ENCODE data around the gene SOAT2. TPM values are rescaled to one million over a fixed set of nuclear protein-coding genes. Genes with fewer than 3 reads are reported as not detected.
"Not testable (repeated sequence)": the region's sequence is repeated elsewhere in the genome, so short reads cannot be mapped to it uniquely, and the experiment has no call there.

The SOAT2 gene
- total RNA-seq, 2 experiments from 2014 or later: 10.8 to 13.3 TPM

- CTCF ChIA-PET: interaction anchor here (4.4 kb wide), 1 partner anchor 26 kb away, joined by 37 read pairs; no protein-coding TSS in a partner anchor
- POLR2A ChIA-PET: no interaction called here
- H3K36me3 Mint-ChIP-seq (ENCODE audit: low read depth): no peaks in the 10 kb centered on the region
- DNase-seq (no peak), ATAC-seq (no peak)
- no peaks in the 10 kb centered on the region for H3K9me3 Mint-ChIP-seq (ENCODE audit: insufficient read depth)
- no peak overlapping the region for H3K4me3 Mint-ChIP-seq
- H3K4me1 Mint-ChIP-seq (ENCODE audit: low read depth): peaks cover 16% of the 10 kb centered on the region
- peaks cover 30% of the 10 kb centered on the region for H3K27me3 Mint-ChIP-seq (ENCODE audit: low read depth)
- no peak overlapping the region for H3K27ac Mint-ChIP-seq
Observed at GRCh38 chr12:53091756-53092155, 11.5 kb upstream of the SOAT2 start.

- DNase-seq (no peak), ATAC-seq (no peak)
- Mint-ChIP-seq H3K36me3 (ENCODE audit: low read depth) (no peaks in the 10 kb centered on the region), H3K27me3 (ENCODE audit: low read depth) (peaks cover 24% of the 10 kb centered on the region), H3K27ac (no peak overlapping the region), H3K9me3 (ENCODE audit: insufficient read depth) (no peaks in the 10 kb centered on the region), H3K4me3 (no peak overlapping the region), H3K4me1 (ENCODE audit: low read depth) (peaks cover 31% of the 10 kb centered on the region)
- CTCF ChIA-PET: interaction anchor here (0.8 to 4.4 kb wide), 7 partner anchors 8 to 227 kb away, joined by 3 to 37 read pairs (median 4); partner anchors contain the start of genes AAAS and SPRYD3
- POLR2A ChIA-PET: interaction anchor here (0.9 to 1.7 kb wide), 2 partner anchors 15 to 37 kb away, joined by 3 to 5 read pairs; partner anchors contain the start of gene SPRYD3
Observed at GRCh38 chr12:53093777-53094393, 9.4 kb upstream of the SOAT2 start.

- no peaks in the 10 kb centered on the region for H3K9me3 Mint-ChIP-seq (ENCODE audit: insufficient read depth)
- H3K4me1 Mint-ChIP-seq (ENCODE audit: low read depth): peaks cover 36% of the 10 kb centered on the region
- DNase-seq: no peak
- H3K27ac Mint-ChIP-seq: no peak overlapping the region
- H3K4me3 Mint-ChIP-seq: no peak overlapping the region
- H3K36me3 Mint-ChIP-seq (ENCODE audit: low read depth): no peaks in the 10 kb centered on the region
- ATAC-seq: no peak
- ChIA-PET POLR2A (interaction anchor here (1.5 kb wide), 1 partner anchor 15 kb away, joined by 4 read pairs; the partner anchor contains the start of gene SPRYD3), CTCF (interaction anchor here (0.5 to 4.4 kb wide), 5 partner anchors 10 to 227 kb away, joined by 3 to 37 read pairs (median 4); partner anchors contain the start of genes AAAS and SPRYD3)
- H3K27me3 Mint-ChIP-seq (ENCODE audit: low read depth): peaks cover 21% of the 10 kb centered on the region
Observed at GRCh38 chr12:53094394-53094787, 8.9 kb upstream of the SOAT2 start.

GRCh38 chr12:53094796-53095595 is 8.3 kb upstream of the SOAT2 start:
- POLR2A ChIA-PET: interaction anchor here (1.5 kb wide), 1 partner anchor 15 kb away, joined by 4 read pairs; the partner anchor contains the start of gene SPRYD3
- not testable (repeated sequence) for H3K4me3 Mint-ChIP-seq

GRCh38 chr12:53095596-53095895 is 7.7 kb upstream of the SOAT2 start:
- peaks cover 41% of the 10 kb centered on the region for H3K4me1 Mint-ChIP-seq (ENCODE audit: low read depth)
- DNase-seq; H3K9me3 Mint-ChIP-seq (ENCODE audit: insufficient read depth); ATAC-seq; H3K27ac Mint-ChIP-seq; H3K4me3 Mint-ChIP-seq; H3K36me3 Mint-ChIP-seq (ENCODE audit: low read depth): not testable (repeated sequence)
- peaks cover 16% of the 10 kb centered on the region for H3K27me3 Mint-ChIP-seq (ENCODE audit: low read depth)
- POLR2A ChIA-PET: interaction anchor here (1.5 kb wide), 1 partner anchor 16 kb away, joined by 4 read pairs; the partner anchor contains the start of gene SPRYD3
- CTCF ChIA-PET: interaction anchor here (1.4 to 4.4 kb wide), 2 partner anchors 16 to 30 kb away, joined by 4 to 37 read pairs; partner anchors contain the start of gene SPRYD3

More at GRCh38 chr12:53094796-53095595, 8.3 kb upstream of the SOAT2 start:
- H3K4me1 Mint-ChIP-seq (ENCODE audit: low read depth): peaks cover 37% of the 10 kb centered on the region
- not testable (repeated sequence) for H3K27ac Mint-ChIP-seq; ATAC-seq; H3K36me3 Mint-ChIP-seq (ENCODE audit: low read depth); DNase-seq; H3K9me3 Mint-ChIP-seq (ENCODE audit: insufficient read depth)
- CTCF ChIA-PET: interaction anchor here (0.5 to 4.4 kb wide), 4 partner anchors 10 to 30 kb away, joined by 3 to 37 read pairs (median 4); partner anchors contain the start of gene SPRYD3
- H3K27me3 Mint-ChIP-seq (ENCODE audit: low read depth): peaks cover 20% of the 10 kb centered on the region

- Mint-ChIP-seq H3K4me1 (ENCODE audit: low read depth) (peaks cover 48% of the 10 kb centered on the region), H3K9me3 (ENCODE audit: insufficient read depth) (no peaks in the 10 kb centered on the region), H3K36me3 (ENCODE audit: low read depth) (no peaks in the 10 kb centered on the region), H3K27me3 (ENCODE audit: low read depth) (peaks cover 11% of the 10 kb centered on the region), H3K4me3 (peak overlapping the region; percentile 10), H3K27ac (no peak overlapping the region)
- ChIA-PET CTCF (interaction anchor here (1.4 to 4.4 kb wide), 2 partner anchors 17 to 31 kb away, joined by 4 to 37 read pairs; partner anchors contain the start of gene SPRYD3), POLR2A (interaction anchor here (1.5 kb wide), 1 partner anchor 17 kb away, joined by 4 read pairs; the partner anchor contains the start of gene SPRYD3)
- DNase-seq (no peak), ATAC-seq (no peak)
Observed at GRCh38 chr12:53096089-53096741, 7.1 kb upstream of the SOAT2 start.

- H3K4me1 Mint-ChIP-seq (ENCODE audit: low read depth): peaks cover 52% of the 10 kb centered on the region
- ChIA-PET CTCF (interaction anchor here (1.4 to 8.0 kb wide), 3 partner anchors 15 to 29 kb away, joined by 4 to 295 read pairs (median 170); partner anchors contain the start of gene SPRYD3), POLR2A (no interaction called here)
- H3K27me3 Mint-ChIP-seq (ENCODE audit: low read depth): peaks cover 8% of the 10 kb centered on the region
- no peaks in the 10 kb centered on the region for H3K36me3 Mint-ChIP-seq (ENCODE audit: low read depth)
- DNase-seq (no peak), ATAC-seq (no peak)
- H3K27ac Mint-ChIP-seq: peak overlapping the region; percentile 86
- no peaks in the 10 kb centered on the region for H3K9me3 Mint-ChIP-seq (ENCODE audit: insufficient read depth)
- H3K4me3 Mint-ChIP-seq: peak overlapping the region; percentile 75
Observed at GRCh38 chr12:53096759-53097158, 6.5 kb upstream of the SOAT2 start.

GRCh38 chr12:53097207-53097563 is 6.1 kb upstream of the SOAT2 start:
- Mint-ChIP-seq H3K36me3 (ENCODE audit: low read depth) (no peaks in the 10 kb centered on the region), H3K4me3 (peak overlapping the region; percentile 75), H3K4me1 (ENCODE audit: low read depth) (peaks cover 56% of the 10 kb centered on the region), H3K27me3 (ENCODE audit: low read depth) (peaks cover 8% of the 10 kb centered on the region), H3K27ac (peak overlapping the region; percentile 86), H3K9me3 (ENCODE audit: insufficient read depth) (no peaks in the 10 kb centered on the region)
- ChIA-PET POLR2A (interaction anchor here (0.6 kb wide), 1 partner anchor 350 kb away, joined by 3 read pairs; no protein-coding TSS in a partner anchor), CTCF (interaction anchor here (1.2 to 8.0 kb wide), 3 partner anchors 15 to 36 kb away, joined by 4 to 295 read pairs (median 170); partner anchors contain the start of gene SPRYD3)
- no peak for ATAC-seq
- no peak for DNase-seq

- Mint-ChIP-seq H3K4me3 (peak within 1 kb of the TSS; percentile 75), H3K27me3 (ENCODE audit: low read depth) (peaks cover 8% of the 10 kb centered on the region), H3K36me3 (ENCODE audit: low read depth) (no peaks in the 10 kb centered on the region), H3K4me1 (ENCODE audit: low read depth) (peaks cover 61% of the 10 kb centered on the region), H3K27ac (peak within 1 kb of the TSS; percentile 91), H3K9me3 (ENCODE audit: insufficient read depth) (no peaks in the 10 kb centered on the region)
- ATAC-seq (peak; percentile 82), DNase-seq (peak; percentile 74)
- ChIA-PET CTCF (interaction anchor here (1.2 to 8.0 kb wide), 9 partner anchors 16 to 412 kb away, joined by 4 to 295 read pairs (median 11); partner anchors contain the start of genes SPRYD3 and TNS2), POLR2A (interaction anchor here (0.6 to 2.0 kb wide), 4 partner anchors 12 to 350 kb away, joined by 3 to 12 read pairs (median 3); partner anchors contain the start of gene SPRYD3)
Observed at GRCh38 chr12:53097564-53098353, 5.5 kb upstream of the SOAT2 start, which contains the start of gene IGFBP6. IGFBP6 (plus strand) TSS chr12:53097667; CDS start chr12:53097718, 51 bp downstream.

- Mint-ChIP-seq H3K36me3 (ENCODE audit: low read depth) (no peaks in the 10 kb centered on the region), H3K4me1 (ENCODE audit: low read depth) (peaks cover 68% of the 10 kb centered on the region), H3K27me3 (ENCODE audit: low read depth) (peaks cover 8% of the 10 kb centered on the region), H3K9me3 (ENCODE audit: insufficient read depth) (no peaks in the 10 kb centered on the region), H3K4me3 (peak overlapping the region; percentile 75), H3K27ac (peak overlapping the region; percentile 91)
- DNase-seq: no peak
- ATAC-seq: no peak
- ChIA-PET CTCF (interaction anchor here (0.8 to 8.0 kb wide), 24 partner anchors 8 to 412 kb away, joined by 3 to 295 read pairs (median 5); partner anchors contain the start of genes CSAD, SPRYD3, TNS2 and ZNF740), POLR2A (interaction anchor here (0.6 to 2.0 kb wide), 5 partner anchors 12 to 122 kb away, joined by 3 to 12 read pairs (median 3); partner anchors contain the start of gene SPRYD3)
Observed at GRCh38 chr12:53098354-53098981, 4.8 kb upstream of the SOAT2 start.

Measured in activated CD8-positive, alpha-beta T cell treated with anti-CD3 and anti-CD28 coated beads, Interleukin-2, amount 10 ng/mL, durations not matched to agents 7 days and 5 days (primary cell).